ENCODE measurements around the gene CALML3.

GRCh38 chr10:5512881-5513612 lies 11.7 kb upstream of the CALML3 start:
- TF ChIP-seq POLR2A (IDR thresholded peaks at IDR 0.05) (no peak), CTCF (IDR thresholded peaks at IDR 0.05) (no peak)

Data from stomach (tissue), 4 donors.